Caco-2 (cell line): ENCODE results near the gene NAALADL2. TPM values are rescaled to one million over a fixed set of nuclear protein-coding genes. Genes with fewer than 3 reads are reported as not detected.

ENCODE experiments used
- BruUV-seq: library from RNA; stranded (reverse); fragments of 400-500 nt; replicated peaks from 2 replicates; lab custom pipeline; 2021; lab: Mats Ljungman, UMichigan
- CTCF ChIA-PET: fragments of 300-600 bp; sonication (Branson Sonifier 250); formaldehyde crosslinking; loops from one replicate; lab custom pipeline; 2022; ENCODE audit warnings: antibody characterized with exemption; lab: Charles Lee
- POLR2A ChIA-PET: fragments of 300-600 bp; sonication (Branson Sonifier 250); formaldehyde crosslinking; loops from one replicate; lab custom pipeline; 2022; ENCODE audit warnings: antibody characterized with exemption; lab: Charles Lee
- DNase-seq, 2 experiments: peaks; one replicate each; pipeline versions ENCODE4 v3.0.0 to v3.0.0-alpha.2; 2020 to 2022
- H3K27me3 ChIP-seq: replicated peaks from 2 replicates; pipeline ENCODE4 v1.6.0; 2011; ENCODE audit warnings: low read length; ENCODE audit not compliant: control insufficient read depth, insufficient read depth
- H3K36me3 ChIP-seq: 2 replicates; pipeline ENCODE4 v1.5.1; 2011; ENCODE audit warnings: low read length; ENCODE audit not compliant: control insufficient read depth, insufficient read depth
- H3K4me1 ChIP-seq: fragments of 250-450 bp; sonication (Bioruptor Pico); 2 replicates; pipeline ENCODE4 v1.5.1; 2020; ENCODE audit warnings: mild to moderate bottlenecking
- H3K4me3 ChIP-seq: 2 replicates; pipeline ENCODE4 v1.5.1; 2011; ENCODE audit warnings: low read depth, mild to moderate bottlenecking, control low read depth, low read length
- H3K9me3 ChIP-seq: fragments of 250-450 bp; sonication (Bioruptor Pico); 2 replicates; pipeline ENCODE4 v1.5.1; 2020; ENCODE audit warnings: mild to moderate bottlenecking, moderate library complexity
- H3K27ac Mint-ChIP-seq: one replicate; pipeline ENCODE4 v1.8.0; 2022; ENCODE audit warnings: mixed read lengths; ENCODE audit not compliant: unreplicated experiment
- H3K27me3 Mint-ChIP-seq: one replicate; pipeline ENCODE4 v1.8.0; 2022; ENCODE audit warnings: mixed read lengths; ENCODE audit not compliant: insufficient read depth, unreplicated experiment
- H3K36me3 Mint-ChIP-seq: one replicate; pipeline ENCODE4 v1.8.0; 2022; ENCODE audit warnings: mild to moderate bottlenecking, mixed read lengths; ENCODE audit not compliant: insufficient read depth, unreplicated experiment
- H3K4me1 Mint-ChIP-seq: one replicate; pipeline ENCODE4 v1.8.0; 2022; ENCODE audit warnings: low read depth, mixed read lengths; ENCODE audit not compliant: unreplicated experiment
- H3K4me3 Mint-ChIP-seq: one replicate; pipeline ENCODE4 v1.8.0; 2022; ENCODE audit warnings: mild to moderate bottlenecking, moderate library complexity, mixed read lengths; ENCODE audit not compliant: unreplicated experiment
- H3K9me3 Mint-ChIP-seq: one replicate; pipeline ENCODE4 v1.8.0; 2022; ENCODE audit warnings: mixed read lengths; ENCODE audit not compliant: unreplicated experiment
- CTCF ChIP-seq, 2 experiments: fragments of 200-600 bp in 1 of 2; IDR thresholded peaks; 1 replicate in 1 of 2; 2 replicates in 1 of 2; pipeline versions ENCODE4 v1.5.1 to v1.8.0; 2011 to 2022; ENCODE audit warnings: antibody characterized with exemption in 1 of 2, control low read depth in 1 of 2, inconsistent platforms in 1 of 2, low read depth in 1 of 2, low read length in 1 of 2, mild to moderate bottlenecking in 1 of 2, moderate library complexity in 1 of 2; ENCODE audit not compliant: insufficient read depth in 1 of 2, severe bottlenecking in 1 of 2, unreplicated experiment in 1 of 2
- intact Hi-C: fragments of 100-400 bp; cut with micrococcal nuclease; formaldehyde crosslinking; loops from one replicate; pipeline ENCODE4 v1.10.0; 2022; ENCODE audit not compliant: unreplicated experiment
- total RNA-seq: library from RNA; stranded (reverse); gene quantifications from 2 replicates; pipeline ENCODE4 v1.2.3, GENCODE V29; 2022

The NAALADL2 gene
- total RNA-seq, 1 experiment from 2014 or later, result 4.4 TPM

GRCh38 chr3:175338775-175339535 lies 479.8 kb downstream of the NAALADL2 start:
- Mint-ChIP-seq H3K9me3 (no peaks in the 10 kb centered on the region), H3K4me1 (no peaks in the 10 kb centered on the region), H3K27ac (no peak overlapping the region), H3K27me3 (no peaks in the 10 kb centered on the region), H3K4me3 (no peak overlapping the region), H3K36me3 (no peaks in the 10 kb centered on the region)
- DNase-seq, result no peak
- no peak for TF ChIP-seq CTCF (IDR thresholded peaks at IDR 0.05; ENCODE audit: insufficient read depth in 1 of 2, low read depth in 1 of 2, low read length in 1 of 2, severe bottlenecking in 1 of 2, unreplicated experiment in 1 of 2)
- Histone ChIP-seq H3K27me3 (no peaks in the 10 kb centered on the region), H3K36me3 (no peaks in the 10 kb centered on the region), H3K4me3 (no peak overlapping the region), H3K9me3 (no peaks in the 10 kb centered on the region), H3K4me1 (no peaks in the 10 kb centered on the region)
- BruUV-seq, result no TSS peak
- intact Hi-C loops, result no loop called here
- POLR2A ChIA-PET, result no interaction called here
- CTCF ChIA-PET, result no interaction called here

GRCh38 chr3:175340338-175341015 lies 481.3 kb downstream of the NAALADL2 start:
- Histone ChIP-seq H3K4me3 (no peak overlapping the region), H3K27me3 (no peaks in the 10 kb centered on the region), H3K36me3 (no peaks in the 10 kb centered on the region), H3K9me3 (no peaks in the 10 kb centered on the region), H3K4me1 (no peaks in the 10 kb centered on the region)
- no peak for TF ChIP-seq CTCF (IDR thresholded peaks at IDR 0.05; ENCODE audit: insufficient read depth in 1 of 2, low read depth in 1 of 2, low read length in 1 of 2, severe bottlenecking in 1 of 2, unreplicated experiment in 1 of 2)
- BruUV-seq, result no TSS peak
- Mint-ChIP-seq H3K36me3 (no peaks in the 10 kb centered on the region), H3K27ac (no peak overlapping the region), H3K4me1 (no peaks in the 10 kb centered on the region), H3K27me3 (no peaks in the 10 kb centered on the region), H3K9me3 (no peaks in the 10 kb centered on the region), H3K4me3 (no peak overlapping the region)
- intact Hi-C loops, result no loop called here
- POLR2A ChIA-PET, result no interaction called here
- CTCF ChIA-PET, result no interaction called here
- DNase-seq, result no peak

- Mint-ChIP-seq H3K36me3 (no peaks in the 10 kb centered on the region), H3K9me3 (no peaks in the 10 kb centered on the region), H3K4me3 (no peak overlapping the region), H3K27ac (no peak overlapping the region), H3K4me1 (no peaks in the 10 kb centered on the region), H3K27me3 (no peaks in the 10 kb centered on the region)
- TF ChIP-seq CTCF (IDR thresholded peaks at IDR 0.05; ENCODE audit: insufficient read depth in 1 of 2, low read depth in 1 of 2, low read length in 1 of 2, severe bottlenecking in 1 of 2, unreplicated experiment in 1 of 2), result no peak
- Histone ChIP-seq H3K36me3 (no peaks in the 10 kb centered on the region), H3K27me3 (no peaks in the 10 kb centered on the region), H3K9me3 (no peaks in the 10 kb centered on the region), H3K4me3 (no peak overlapping the region), H3K4me1 (no peaks in the 10 kb centered on the region)
- no peak for DNase-seq
- POLR2A ChIA-PET, result no interaction called here
- intact Hi-C loops, result no loop called here
- CTCF ChIA-PET, result no interaction called here
- BruUV-seq, result no TSS peak
Measured at GRCh38 chr3:175342196-175342595, 483.1 kb downstream of the NAALADL2 start.
